Neutrophil (primary cell): Measurements from ENCODE around the gene CBR1.
A peak's percentile ranks its signal among the peaks of the same experiment; 100 is the strongest.

ENCODE experiments used
- H3K27ac ChIP-seq: fragments of 200-600 bp; sonication (generic); 2 replicates; pipeline ENCODE4 v1.5.1; 2016; ENCODE audit warnings: mild to moderate bottlenecking, moderate library complexity
- H3K27me3 ChIP-seq: fragments of 200-600 bp; sonication (generic); 2 replicates; pipeline ENCODE4 v1.6.0; 2016; ENCODE audit warnings: mild to moderate bottlenecking
- H3K36me3 ChIP-seq: fragments of 200-600 bp; sonication (generic); 2 replicates; pipeline ENCODE4 v1.5.1; 2017
- H3K4me1 ChIP-seq, 2 experiments: fragments of 200-600 bp in 1 of 2; sonication (generic) in 1 of 2; 1 replicate in 1 of 2; 2 replicates in 1 of 2; pipeline versions ENCODE4 v1.5.1 to v1.6.1; 2013 to 2016; ENCODE audit warnings: low read depth in 1 of 2, low read length in 1 of 2, mild to moderate bottlenecking in 1 of 2, moderate library complexity in 1 of 2; ENCODE audit not compliant: control insufficient read depth in 1 of 2, insufficient read depth in 1 of 2
- H3K4me3 ChIP-seq, 2 experiments: fragments of 200-600 bp in 1 of 2; sonication (generic) in 1 of 2; 1 replicate in 1 of 2; 2 replicates in 1 of 2; pipeline ENCODE4 v1.5.1; 2013 to 2016; ENCODE audit warnings: low read depth in 1 of 2, low read length in 1 of 2, mild to moderate bottlenecking in 1 of 2, moderate library complexity in 1 of 2
- H3K9me3 ChIP-seq: fragments of 200-600 bp; sonication (generic); 2 replicates; pipeline ENCODE4 v1.5.1; 2016
- TF ChIP-seq, protein P1 (sequence below): fragments of 200-600 bp; sonication (generic); IDR thresholded peaks from 2 replicates; pipeline ENCODE4 v1.5.1; 2016; ENCODE audit warnings: antibody characterized with exemption

Gene CBR1

DNA sequence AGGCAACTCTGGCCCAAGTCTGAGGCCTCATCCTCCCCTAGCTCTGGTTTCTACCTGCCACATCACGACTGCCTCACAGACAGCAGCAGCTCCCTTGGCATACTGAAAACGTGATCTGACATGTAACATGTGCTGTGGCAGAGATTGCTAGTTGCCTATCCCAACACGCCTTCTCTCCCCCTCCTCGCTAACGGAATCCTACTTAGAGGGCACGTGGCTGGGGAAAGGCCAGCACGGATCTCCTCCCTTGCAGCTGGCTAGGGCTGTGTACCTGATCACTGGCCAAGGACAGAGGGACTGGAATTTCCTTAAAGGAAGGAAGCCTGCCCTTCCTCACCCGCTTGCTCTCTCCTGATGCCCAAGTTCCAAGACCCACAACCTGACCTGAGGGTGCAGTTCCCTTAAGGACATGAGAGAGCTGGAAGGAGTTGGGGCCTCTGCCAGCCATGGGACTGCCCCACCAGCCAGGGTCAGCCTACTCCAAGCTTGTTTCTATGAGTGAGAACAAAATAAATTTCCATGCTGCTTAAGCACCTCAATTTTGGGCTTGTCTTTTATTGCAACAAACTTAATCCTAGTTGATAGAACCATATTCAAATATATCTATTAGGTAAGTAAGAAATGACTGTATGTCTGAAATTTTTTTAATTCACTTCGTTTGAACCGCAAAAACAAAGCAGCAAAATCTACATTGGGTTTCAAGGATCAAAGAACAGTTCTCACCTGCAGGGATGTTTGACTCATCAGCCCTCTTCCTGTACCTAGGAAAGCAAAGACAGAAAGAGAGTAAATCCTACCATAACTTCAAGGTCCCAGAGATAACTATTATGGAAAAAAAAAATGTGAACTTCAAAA is 16.7 kb upstream of the CBR1 start:
- H3K27ac ChIP-seq = no peak overlapping the region
- no peaks in the 10 kb centered on the region for H3K9me3 ChIP-seq
- no peak overlapping the region for H3K4me3 ChIP-seq
- no peaks in the 10 kb centered on the region for H3K4me1 ChIP-seq
- H3K36me3 ChIP-seq = peaks cover 67% of the 10 kb centered on the region
- TF ChIP-seq, protein P1, sequence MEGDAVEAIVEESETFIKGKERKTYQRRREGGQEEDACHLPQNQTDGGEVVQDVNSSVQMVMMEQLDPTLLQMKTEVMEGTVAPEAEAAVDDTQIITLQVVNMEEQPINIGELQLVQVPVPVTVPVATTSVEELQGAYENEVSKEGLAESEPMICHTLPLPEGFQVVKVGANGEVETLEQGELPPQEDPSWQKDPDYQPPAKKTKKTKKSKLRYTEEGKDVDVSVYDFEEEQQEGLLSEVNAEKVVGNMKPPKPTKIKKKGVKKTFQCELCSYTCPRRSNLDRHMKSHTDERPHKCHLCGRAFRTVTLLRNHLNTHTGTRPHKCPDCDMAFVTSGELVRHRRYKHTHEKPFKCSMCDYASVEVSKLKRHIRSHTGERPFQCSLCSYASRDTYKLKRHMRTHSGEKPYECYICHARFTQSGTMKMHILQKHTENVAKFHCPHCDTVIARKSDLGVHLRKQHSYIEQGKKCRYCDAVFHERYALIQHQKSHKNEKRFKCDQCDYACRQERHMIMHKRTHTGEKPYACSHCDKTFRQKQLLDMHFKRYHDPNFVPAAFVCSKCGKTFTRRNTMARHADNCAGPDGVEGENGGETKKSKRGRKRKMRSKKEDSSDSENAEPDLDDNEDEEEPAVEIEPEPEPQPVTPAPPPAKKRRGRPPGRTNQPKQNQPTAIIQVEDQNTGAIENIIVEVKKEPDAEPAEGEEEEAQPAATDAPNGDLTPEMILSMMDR = no peak
- H3K27me3 ChIP-seq = no peaks in the 10 kb centered on the region

DNA sequence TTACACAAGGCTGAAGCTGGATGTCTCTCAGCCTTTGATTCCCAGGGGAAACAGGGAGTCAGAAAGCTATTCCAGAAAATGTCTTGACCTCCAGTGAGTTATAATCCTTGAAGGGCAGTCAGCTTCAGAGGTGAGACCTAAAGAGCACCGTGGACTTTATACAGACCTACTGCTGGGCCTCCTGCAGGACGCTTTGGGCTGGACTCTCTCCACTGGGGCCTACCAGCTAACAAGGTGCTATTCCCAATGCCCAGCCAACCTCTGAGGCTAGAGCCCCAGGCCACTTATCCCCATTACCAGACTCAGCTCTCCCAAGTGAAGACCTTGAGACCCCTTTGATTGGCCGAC is 16.1 kb upstream of the CBR1 start:
- no peaks in the 10 kb centered on the region for H3K27me3 ChIP-seq

DNA sequence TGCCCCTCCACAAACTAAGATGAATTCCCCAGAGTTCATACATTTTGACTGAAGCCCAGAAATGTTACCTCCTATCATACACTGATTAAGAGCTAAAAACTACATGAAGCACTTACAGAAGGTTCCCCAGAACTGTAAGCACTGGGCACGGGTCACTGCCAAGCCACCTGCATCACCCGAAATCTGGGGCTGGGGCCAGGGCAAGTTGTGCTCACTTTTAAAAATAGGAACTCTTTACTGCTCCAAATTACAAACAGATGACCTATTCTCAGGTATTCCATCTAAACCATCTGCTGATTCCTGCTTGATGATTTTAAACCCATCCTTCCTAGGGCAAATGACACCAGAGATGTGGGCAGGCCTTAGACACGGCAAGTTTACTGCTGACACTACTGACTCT is 14.3 kb upstream of the CBR1 start:
- Histone ChIP-seq H3K36me3 (peaks cover 57% of the 10 kb centered on the region), H3K27ac (no peak overlapping the region), H3K4me1 (peaks cover 8 to 12% of the 10 kb centered on the region in 2 experiments), H3K27me3 (no peaks in the 10 kb centered on the region), H3K9me3 (no peaks in the 10 kb centered on the region), H3K4me3 (no peak overlapping the region)
- TF ChIP-seq, protein P1 = no peak

More for the DNA sequence above, 16.1 kb upstream of the CBR1 start:
- Histone ChIP-seq H3K36me3 (peaks cover 65% of the 10 kb centered on the region), H3K9me3 (no peaks in the 10 kb centered on the region), H3K27ac (no peak overlapping the region), H3K4me1 (no peaks in the 10 kb centered on the region), H3K4me3 (no peak overlapping the region)
- TF ChIP-seq, protein P1 = no peak

DNA sequence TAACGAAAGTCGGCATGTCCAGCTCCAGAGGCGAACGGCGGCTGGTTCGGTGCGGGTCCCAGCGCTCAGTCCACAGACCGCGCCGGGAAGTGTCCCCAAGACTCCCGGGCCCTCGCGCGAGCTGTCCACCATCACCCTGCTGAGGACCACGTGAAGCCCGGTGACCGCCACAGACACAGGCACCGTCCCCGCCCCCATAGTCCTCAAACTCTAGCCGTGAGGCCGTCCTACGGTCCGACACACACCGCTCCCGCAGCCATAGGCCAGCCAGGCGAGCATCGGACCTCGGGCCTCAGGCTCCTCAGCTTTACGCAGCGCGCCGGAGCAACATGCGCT is 10.0 kb upstream of the CBR1 start:
- TF ChIP-seq, protein P1 = no peak
- H3K9me3 ChIP-seq = no peaks in the 10 kb centered on the region
- peak overlapping the region; percentile 78 to 90 for H3K4me3 ChIP-seq
- H3K27ac ChIP-seq = peak overlapping the region; percentile 90
- no peaks in the 10 kb centered on the region for H3K27me3 ChIP-seq
- peaks cover 13 to 17% of the 10 kb centered on the region in 2 experiments for H3K4me1 ChIP-seq
- peaks cover 29% of the 10 kb centered on the region for H3K36me3 ChIP-seq

DNA sequence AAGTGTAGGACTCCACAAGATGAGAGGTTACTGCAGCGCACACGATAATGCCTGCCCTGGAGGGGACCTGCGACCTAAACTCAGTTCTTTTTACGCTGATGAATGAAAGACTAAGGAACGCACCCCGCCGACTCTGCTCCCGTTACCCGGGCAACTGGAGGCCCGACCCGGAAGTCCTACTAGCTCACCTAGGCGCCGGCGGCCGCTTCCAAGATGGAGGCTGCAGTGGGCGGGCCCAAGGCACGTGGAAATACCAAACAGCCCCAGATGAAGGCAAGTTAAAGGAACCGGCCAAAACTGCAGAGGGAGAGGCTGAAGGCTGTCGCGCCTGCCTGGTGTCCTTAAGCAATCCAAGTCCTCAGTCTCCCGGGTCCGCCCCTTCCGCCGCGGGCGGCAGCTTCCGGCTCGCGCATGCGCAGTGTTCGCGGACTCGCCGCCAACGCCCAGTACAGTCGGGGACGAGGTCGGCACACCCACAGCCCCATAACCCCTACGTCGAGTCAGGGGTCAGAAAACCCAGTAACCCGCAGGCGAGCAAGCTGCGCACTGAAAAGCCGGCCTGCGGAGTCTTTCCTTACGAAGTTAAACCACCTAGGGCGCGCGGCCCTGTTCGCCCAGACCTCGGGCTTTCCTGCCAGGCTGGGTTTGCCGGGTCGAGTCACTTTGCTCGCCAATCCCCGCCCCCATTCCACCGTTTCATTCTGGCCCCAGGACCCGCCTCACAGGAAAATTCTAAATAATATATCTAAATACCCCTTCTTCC is 9.5 kb upstream of the CBR1 start, which contains the start of gene SETD4:
Gene SETD4, minus strand, starts transcription at position 368 of the 763 bp plus-strand sequence. CDS start 1,638 bp downstream, outside the sequence.
- Histone ChIP-seq H3K27me3 (no peaks in the 10 kb centered on the region), H3K4me1 (peaks cover 13 to 17% of the 10 kb centered on the region in 2 experiments), H3K9me3 (no peaks in the 10 kb centered on the region), H3K27ac (peak within 1 kb of the TSS; percentile 90), H3K4me3 (peak within 1 kb of the TSS; percentile 78 to 90), H3K36me3 (peaks cover 24% of the 10 kb centered on the region)
- TF ChIP-seq, protein P1 = peak; percentile 27
